Right forelimb (tissue), 1 donor: ENCODE results near the gene NFASC.

Experiments
- DNase-seq: peaks from one replicate; pipeline ENCODE4 v3.0.0-alpha.2; 2018

The NFASC gene

GRCh38 chr1:204891860-204892259, 21.2 kb downstream of the NFASC start:
- no peak for DNase-seq

GRCh38 chr1:204894031-204894430, 23.4 kb downstream of the NFASC start:
- DNase-seq: no peak

- DNase-seq: no peak
Observed at GRCh38 chr1:204894606-204895005, 23.9 kb downstream of the NFASC start.

GRCh38 chr1:204896023-204896422, 25.4 kb downstream of the NFASC start:
- DNase-seq: no peak

GRCh38 chr1:204896787-204897469, 26.3 kb downstream of the NFASC start:
- no peak for DNase-seq

- no peak for DNase-seq
Observed at GRCh38 chr1:204900721-204901120, 30.1 kb downstream of the NFASC start.

- DNase-seq: no peak
Observed at GRCh38 chr1:204902671-204903070, 32.0 kb downstream of the NFASC start.

GRCh38 chr1:204904228-204904810, 33.7 kb downstream of the NFASC start:
- no peak for DNase-seq

GRCh38 chr1:204909109-204909508, 38.4 kb downstream of the NFASC start:
- no peak for DNase-seq

- DNase-seq: no peak
Observed at GRCh38 chr1:204915861-204916495, 45.3 kb downstream of the NFASC start.

GRCh38 chr1:204917802-204918201, 47.1 kb downstream of the NFASC start:
- no peak for DNase-seq

- no peak for DNase-seq
Observed at GRCh38 chr1:204920511-204920910, 49.8 kb downstream of the NFASC start.

- DNase-seq: no peak
Observed at GRCh38 chr1:204920967-204921366, 50.3 kb downstream of the NFASC start.

GRCh38 chr1:204921855-204922516, 51.3 kb downstream of the NFASC start:
- no peak for DNase-seq

- DNase-seq: no peak
Observed at GRCh38 chr1:204923201-204923600, 52.5 kb downstream of the NFASC start.

- no peak for DNase-seq
Observed at GRCh38 chr1:204923626-204924012, 53.0 kb downstream of the NFASC start.

GRCh38 chr1:204924013-204924759, 53.5 kb downstream of the NFASC start:
- no peak for DNase-seq

GRCh38 chr1:204925701-204926100, 55.0 kb downstream of the NFASC start:
- DNase-seq: no peak

- DNase-seq: no peak
Observed at GRCh38 chr1:204927673-204928641, 57.3 kb downstream of the NFASC start.

- no peak for DNase-seq
Observed at GRCh38 chr1:204928671-204929486, 58.2 kb downstream of the NFASC start.
